Measurements from ENCODE around the gene DOCK1.
"Not testable (repeated sequence)": the region's sequence is repeated elsewhere in the genome, so short reads cannot be mapped to it uniquely, and the experiment has no call there.

Gene DOCK1

GRCh38 chr10:127292888-127293287 lies 387.7 kb downstream of the DOCK1 start:
- no peak for DNase-seq

DNA sequence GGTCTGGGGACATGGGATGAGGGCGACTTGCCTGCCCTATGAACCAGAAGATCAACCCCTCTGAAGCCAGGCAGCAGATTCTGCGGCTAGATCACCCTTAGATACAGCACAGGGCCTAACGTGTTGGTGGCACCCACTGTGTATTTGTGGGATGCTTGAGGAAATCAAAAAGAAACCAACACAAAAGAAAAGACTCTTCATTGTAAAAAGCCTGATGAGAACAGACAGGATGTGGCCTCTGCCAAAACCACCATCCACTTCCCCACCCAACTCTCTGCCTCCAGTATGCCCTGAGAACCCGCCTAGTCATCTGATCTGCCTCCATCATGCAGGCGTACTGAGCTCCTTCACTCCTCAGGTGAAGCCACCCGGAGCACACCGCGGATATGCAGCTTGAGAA lies 388.4 kb downstream of the DOCK1 start:
- peak; percentile 12 for DNase-seq

GRCh38 chr10:127296696-127297095 lies 391.5 kb downstream of the DOCK1 start:
- no peak for DNase-seq

GRCh38 chr10:127298381-127298780 lies 393.2 kb downstream of the DOCK1 start:
- DNase-seq, result no peak

GRCh38 chr10:127299192-127299591 lies 394.0 kb downstream of the DOCK1 start:
- DNase-seq, result not testable (repeated sequence)

DNA sequence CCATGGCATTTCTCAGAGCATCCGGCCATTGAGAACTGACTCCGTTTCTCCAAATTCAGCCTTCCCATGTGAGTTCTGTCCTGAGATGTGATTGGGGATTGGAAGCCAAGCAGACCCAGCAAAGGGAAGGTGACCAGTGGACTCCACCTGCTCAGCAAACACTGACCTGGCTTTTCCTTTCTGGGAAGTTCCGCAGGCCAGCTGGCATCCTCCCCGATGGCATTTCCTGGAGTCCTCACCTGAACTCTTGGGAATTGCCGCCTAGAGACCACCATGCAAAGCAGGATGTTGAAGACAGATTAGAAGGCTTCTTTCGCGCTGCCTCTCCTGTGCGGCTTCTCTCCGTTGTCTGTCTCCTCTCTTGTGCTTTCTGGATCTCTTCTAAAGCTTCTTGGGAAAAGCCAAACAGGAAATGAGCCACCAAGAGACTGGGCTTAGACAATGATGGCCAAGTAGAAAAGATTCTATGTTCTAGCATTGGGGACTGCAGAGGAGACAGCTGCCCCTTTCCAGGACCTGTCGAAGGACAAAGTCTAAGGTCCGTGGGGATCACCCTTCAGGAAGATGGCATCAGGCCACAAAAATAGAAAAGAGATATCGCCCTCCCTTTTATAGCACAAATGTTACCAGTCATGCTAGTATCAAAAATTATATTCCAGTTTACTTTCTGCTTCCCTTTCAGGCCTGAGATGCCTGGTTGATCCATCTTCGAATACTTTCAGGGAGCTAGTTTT lies 394.9 kb downstream of the DOCK1 start:
- DNase-seq, result no peak

GRCh38 chr10:127300868-127301321 lies 395.7 kb downstream of the DOCK1 start:
- DNase-seq, result no peak

DNA sequence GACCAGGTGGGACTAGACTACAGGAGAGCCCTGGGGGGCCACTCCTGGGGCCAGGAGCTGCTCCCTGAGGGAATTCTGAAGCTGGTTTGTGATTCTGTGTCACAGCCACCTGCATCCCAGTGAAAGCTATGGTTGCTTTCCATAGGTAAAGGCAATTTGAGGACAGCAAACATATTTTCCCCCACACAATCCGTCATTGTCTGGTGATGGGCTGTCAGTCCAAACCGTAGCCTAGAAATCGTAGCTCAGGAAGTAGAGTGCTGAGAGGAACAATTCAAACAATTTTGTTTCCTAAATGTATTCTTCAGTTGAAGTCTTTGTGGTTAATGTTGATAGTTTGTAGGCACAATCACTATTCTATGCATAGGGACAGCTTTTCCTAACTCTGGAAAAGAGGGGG lies 397.1 kb downstream of the DOCK1 start:
- DNase-seq, result no peak

- no peak for DNase-seq
Observed at GRCh38 chr10:127303105-127303504, 397.9 kb downstream of the DOCK1 start.

- DNase-seq, result no peak
Observed at GRCh38 chr10:127303746-127304145, 398.5 kb downstream of the DOCK1 start.

DNA sequence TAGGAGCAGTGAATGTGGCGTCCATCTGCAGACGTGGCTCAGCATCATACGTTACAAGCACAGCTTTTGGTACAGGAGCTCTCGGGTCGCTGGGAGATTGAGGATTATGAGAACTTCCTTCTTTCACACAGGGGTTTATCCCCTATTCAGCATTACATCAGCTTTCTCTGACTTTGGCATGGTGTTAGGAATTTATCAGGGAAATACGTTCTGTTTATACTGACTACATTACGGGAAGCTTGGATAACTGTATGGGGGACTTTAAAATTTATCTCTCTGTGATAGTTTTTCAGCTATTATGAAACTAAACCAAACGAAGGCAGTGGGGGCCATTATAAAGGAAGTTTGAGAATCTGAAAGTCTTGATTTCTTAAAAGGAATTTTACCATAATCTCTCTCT lies 401.3 kb downstream of the DOCK1 start:
- no peak for DNase-seq

DNA sequence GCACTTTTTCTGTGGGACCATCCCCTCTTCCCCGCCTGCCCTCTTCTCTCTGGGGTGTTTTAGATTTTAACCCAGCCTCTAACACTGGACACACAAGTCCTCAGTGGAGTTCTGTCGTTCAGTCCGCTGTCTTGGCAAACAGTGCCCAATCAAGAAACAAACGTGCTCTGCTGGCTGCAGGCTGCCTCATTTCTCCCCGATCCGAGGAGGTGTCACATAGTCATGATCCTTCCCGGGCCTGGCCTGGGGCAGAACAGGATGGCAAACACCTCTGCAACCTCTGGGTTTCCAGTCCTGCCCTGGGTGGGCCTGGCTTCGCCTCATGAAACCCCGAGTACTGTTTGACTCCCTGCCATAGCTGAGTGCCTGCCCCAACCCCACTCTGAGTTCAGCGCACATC lies 402.1 kb downstream of the DOCK1 start:
- no peak for DNase-seq

DNA sequence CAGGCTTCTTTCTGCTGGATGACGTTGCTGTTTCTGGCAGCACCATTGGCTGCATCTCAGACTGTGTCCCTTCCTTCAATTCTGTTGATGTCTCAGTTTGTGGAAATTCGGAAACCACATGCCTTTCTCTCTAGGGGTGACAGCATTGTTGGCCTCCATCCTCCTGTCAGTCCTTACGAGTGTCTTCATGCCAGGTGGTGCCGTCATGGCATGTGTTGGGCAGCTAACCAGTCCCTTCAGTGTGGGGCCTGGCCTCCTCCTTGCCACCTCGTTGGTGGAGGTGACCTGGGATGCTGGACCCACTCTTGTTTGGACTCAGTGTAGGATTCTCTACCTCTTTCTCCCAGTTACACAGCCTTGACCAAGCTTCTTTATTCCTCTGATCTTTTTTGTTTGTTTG lies 402.8 kb downstream of the DOCK1 start:
- DNase-seq, result no peak

- DNase-seq, result not testable (repeated sequence)
Observed at GRCh38 chr10:127309619-127310018, 404.4 kb downstream of the DOCK1 start.

GRCh38 chr10:127310430-127310829 lies 405.2 kb downstream of the DOCK1 start:
- no peak for DNase-seq

- DNase-seq, result no peak
Observed at GRCh38 chr10:127310923-127311322, 405.7 kb downstream of the DOCK1 start.

DNA sequence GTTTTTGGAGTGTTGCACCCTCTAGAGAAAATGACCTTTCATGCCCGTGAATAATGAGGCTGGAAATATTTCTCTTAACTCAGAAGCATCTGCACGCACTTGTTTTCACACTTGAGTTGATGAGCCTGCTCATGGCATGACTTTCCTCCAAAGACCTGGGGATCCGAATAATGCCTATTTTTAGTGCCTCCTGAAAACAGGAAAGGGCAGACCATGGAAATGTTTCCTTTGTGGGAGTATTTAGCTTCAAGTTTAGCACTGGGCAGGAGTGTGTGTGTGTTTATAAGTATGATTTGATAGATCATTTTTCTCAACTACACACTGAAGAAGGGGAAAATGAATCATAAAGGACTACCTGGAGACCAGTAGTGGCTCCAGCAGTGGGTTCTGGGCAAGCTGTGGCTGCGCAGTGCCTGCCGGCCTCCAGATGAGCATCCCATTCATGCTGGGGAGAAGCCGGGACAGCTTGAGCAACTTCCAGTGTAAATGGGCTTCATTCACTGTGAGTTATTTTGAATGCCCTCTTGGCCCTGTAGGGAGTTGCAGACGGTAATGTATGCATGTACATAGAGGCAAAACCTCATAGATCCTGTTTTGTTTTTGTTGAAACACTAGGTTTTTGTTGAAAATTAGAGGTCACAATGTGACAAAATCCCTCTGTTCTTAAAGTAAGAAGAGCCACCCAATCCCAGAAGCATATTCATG lies 408.9 kb downstream of the DOCK1 start:
- no peak for DNase-seq

DNA sequence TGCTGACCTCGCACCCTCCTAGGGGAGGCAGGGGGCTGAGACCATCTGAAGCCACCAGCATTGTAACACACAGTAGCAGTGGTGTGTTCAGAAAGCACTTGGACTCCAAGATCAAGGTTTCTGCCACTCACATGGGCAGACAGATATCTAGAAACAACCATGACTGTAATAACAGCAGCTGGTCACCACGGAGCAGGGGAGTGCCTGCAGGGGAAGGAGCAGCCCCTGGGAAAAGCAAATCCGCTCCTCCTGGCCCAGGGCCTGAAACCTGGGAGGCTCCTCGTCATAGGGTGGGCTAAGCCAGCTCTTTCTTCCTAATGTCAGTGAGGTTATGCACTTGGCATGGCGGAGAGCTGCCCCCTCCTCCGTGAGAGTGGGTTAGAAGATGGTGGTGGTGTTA lies 409.6 kb downstream of the DOCK1 start:
- no peak for DNase-seq

DNA sequence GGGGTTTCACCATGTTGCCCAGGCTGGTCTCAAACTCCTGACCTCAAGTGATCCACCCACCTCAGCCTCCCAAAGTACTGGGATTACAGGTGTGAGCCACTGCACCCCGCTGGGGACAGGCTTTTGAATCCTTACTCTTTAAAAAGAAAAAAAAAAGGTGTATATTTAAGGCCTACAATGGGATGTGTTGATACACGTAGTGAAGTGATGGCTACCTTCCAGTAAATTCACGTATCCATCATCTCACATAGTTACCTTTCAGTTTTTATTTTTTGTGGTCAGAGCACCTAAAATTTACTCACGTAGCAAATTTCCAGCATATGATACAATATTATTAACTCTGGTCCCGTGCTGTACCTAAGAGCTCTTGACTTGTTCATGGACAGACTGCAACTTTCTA lies 410.7 kb downstream of the DOCK1 start:
- no peak for DNase-seq

DNA sequence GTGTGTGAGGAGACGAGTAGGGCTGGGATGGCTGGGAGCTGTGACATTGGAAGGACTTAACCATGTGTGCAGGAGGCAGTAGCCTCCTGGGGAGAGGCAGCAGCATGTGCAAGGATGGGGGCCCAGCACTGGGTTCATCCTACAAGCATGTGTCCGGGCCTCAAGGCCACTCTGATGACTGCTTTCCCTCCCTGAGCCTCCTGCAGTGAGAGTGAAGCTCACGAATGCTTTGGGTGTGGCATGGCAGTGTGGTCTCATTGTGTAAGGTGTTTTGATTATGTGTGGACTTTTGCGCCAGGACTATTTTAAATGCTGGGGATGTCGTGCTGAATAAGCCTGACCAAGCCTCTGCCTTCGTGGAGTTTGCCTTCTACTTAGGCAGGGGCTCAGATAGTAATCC lies 413.2 kb downstream of the DOCK1 start:
- no peak for DNase-seq

GRCh38 chr10:127319271-127319670 lies 414.0 kb downstream of the DOCK1 start:
- no peak for DNase-seq

DNA sequence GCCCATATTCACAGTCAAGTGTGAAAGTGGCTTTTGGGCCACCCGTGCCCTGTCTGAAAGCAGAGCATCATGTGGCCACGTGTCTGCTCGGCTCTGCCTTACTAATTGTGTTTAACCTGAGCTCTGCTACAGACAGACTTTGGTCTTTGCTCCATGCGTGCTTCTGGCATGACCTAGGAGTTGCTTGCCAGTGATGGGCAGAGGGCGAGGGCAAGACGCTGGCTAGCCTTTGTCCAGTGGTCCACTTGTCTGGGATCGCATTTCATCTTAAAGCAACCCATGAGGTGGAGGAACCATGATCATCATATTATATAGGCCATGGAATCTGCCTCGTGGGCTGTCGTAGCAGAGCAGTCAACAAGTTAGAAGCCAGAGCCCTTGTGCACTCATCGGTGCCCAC lies 414.5 kb downstream of the DOCK1 start:
- DNase-seq, result no peak

DNA sequence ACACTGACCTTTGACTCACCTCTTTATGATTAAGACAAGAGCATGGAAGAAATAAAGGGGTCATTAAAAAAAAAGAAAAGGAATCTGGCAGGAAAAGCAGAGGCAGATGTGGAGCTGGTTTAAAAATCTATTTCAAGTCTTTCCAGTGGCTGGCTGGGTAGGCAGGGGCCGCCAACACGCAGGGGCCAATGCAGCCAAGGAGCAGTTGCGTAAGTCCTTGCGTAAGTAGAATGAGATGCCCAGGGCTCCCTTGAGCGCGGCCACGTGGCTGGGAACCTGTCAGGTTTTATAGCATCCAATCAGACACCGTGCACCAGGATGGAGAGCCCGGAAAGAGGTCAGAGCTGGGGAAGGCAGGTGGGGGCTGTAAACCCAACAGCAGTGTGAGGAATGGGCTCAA lies 414.9 kb downstream of the DOCK1 start:
- no peak for DNase-seq

DNA sequence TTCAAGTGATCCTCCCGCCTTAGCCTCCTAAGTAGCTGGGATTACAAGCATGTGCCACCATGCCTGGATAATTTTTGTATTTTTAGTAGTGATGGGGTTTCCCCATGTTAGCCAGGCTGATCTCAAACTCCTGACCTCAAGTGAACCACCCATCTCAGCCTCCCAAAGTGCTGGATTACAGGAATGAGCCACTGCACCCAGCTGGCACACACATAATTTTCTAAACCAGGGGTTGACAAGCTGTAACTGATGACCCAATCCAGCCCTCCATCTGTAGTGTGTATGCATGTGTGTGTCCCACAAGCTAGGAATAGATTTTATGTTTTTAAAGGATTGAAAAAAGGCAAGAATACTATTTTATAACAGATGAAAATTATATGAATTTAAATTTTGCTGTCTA lies 417.1 kb downstream of the DOCK1 start:
- no peak for DNase-seq

DNA sequence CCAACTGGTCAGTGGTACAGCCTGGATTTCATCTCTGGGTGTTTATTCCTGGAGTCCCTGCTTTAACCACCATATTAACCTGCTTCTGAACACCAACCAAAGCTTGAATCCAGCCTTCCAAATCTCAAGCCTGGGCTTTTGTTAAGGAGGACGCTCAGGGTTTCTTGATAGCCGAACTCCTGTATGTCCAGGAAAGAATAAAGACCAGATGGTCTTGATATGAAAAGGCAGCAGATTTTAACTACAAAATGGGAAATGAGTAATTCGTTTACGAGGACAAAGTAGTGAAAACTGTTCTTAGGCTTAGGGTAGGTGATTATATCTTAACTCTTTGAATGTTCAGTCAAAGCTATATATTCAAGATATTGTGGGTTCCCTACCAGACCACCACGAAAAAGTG lies 420.3 kb downstream of the DOCK1 start:
- DNase-seq, result no peak
